ENCODE data around the gene GABRG3. TPM values are rescaled to one million over a fixed set of nuclear protein-coding genes. Genes with fewer than 3 reads are reported as not detected.

Gene GABRG3
- polyA plus RNA-seq, 1 donor (not counting 4 experiments of a cell fraction or from before 2014, with no cell fraction given): not detected

- Histone ChIP-seq H4K20me1 (ENCODE audit: control insufficient read depth, extremely low read depth, insufficient read depth, low read length) (no peaks in the 10 kb centered on the region), H3K4me1 (ENCODE audit: control insufficient read depth, extremely low read depth, insufficient read depth, low read length) (no peaks in the 10 kb centered on the region), H3K27me3 (ENCODE audit: control insufficient read depth, extremely low read depth, insufficient read depth, low read length) (no peaks in the 10 kb centered on the region), H3K36me3 (ENCODE audit: control insufficient read depth in 2 of 2, extremely low read depth in 1 of 2, insufficient read depth in 2 of 2, low read length in 2 of 2) (no peaks in the 10 kb centered on the region), H3K9me1 (ENCODE audit: control insufficient read depth, extremely low read depth, insufficient read depth, low read length) (no peaks in the 10 kb centered on the region), H3K4me3 (ENCODE audit: control insufficient read depth in 2 of 3, extremely low read depth in 1 of 3, insufficient read depth in 2 of 3, low read depth in 1 of 3, low read length in 3 of 3) (no peak overlapping the region), H3K27ac (ENCODE audit: control insufficient read depth, insufficient read depth, low read length) (no peak overlapping the region), H2AFZ (ENCODE audit: control insufficient read depth, low read length) (no peak overlapping the region), H3K9me3 (ENCODE audit: control insufficient read depth, low read depth, low read length) (peaks cover 4% of the 10 kb centered on the region), H3K9ac (ENCODE audit: control insufficient read depth, extremely low read depth, insufficient read depth, low read length) (no peak overlapping the region), H3K79me2 (ENCODE audit: control insufficient read depth, insufficient read depth, low read length) (no peaks in the 10 kb centered on the region), H3K4me2 (ENCODE audit: control insufficient read depth, extremely low read depth, insufficient read depth, low read depth, low read length) (no peak overlapping the region)
- DNase-seq (ENCODE audit: low read depth, low spot score) (no peak), FAIRE-seq (no peak)
- dilution Hi-C loops (cut with MboI; ENCODE audit: extremely low pct_ligation_motif_present, low sequenced_read_pairs): no loop called here
- TF ChIP-seq EZH2 (IDR thresholded peaks at IDR 0.05; ENCODE audit: low read length) (no peak), CTCF (optimal IDR thresholded peaks at IDR 0.05 in 1 of 3, IDR thresholded peaks at IDR 0.05 in 1 of 3, conservative IDR thresholded peaks at IDR 0.05 in 1 of 3; ENCODE audit: extremely low read depth in 1 of 3, insufficient read depth in 2 of 3, low read length in 3 of 3) (no peak)
Observed at GRCh38 chr15:26937134-26937533, 33.8 kb upstream of the GABRG3 start.

GRCh38 chr15:26939398-26939797 lies 31.6 kb upstream of the GABRG3 start:
- no peak for TF ChIP-seq CTCF (optimal IDR thresholded peaks at IDR 0.05 in 1 of 3, IDR thresholded peaks at IDR 0.05 in 1 of 3, conservative IDR thresholded peaks at IDR 0.05 in 1 of 3; ENCODE audit: extremely low read depth in 1 of 3, insufficient read depth in 2 of 3, low read length in 3 of 3)
- TF ChIP-seq EZH2 (IDR thresholded peaks at IDR 0.05; ENCODE audit: low read length): no peak
- dilution Hi-C loops (cut with MboI; ENCODE audit: extremely low pct_ligation_motif_present, low sequenced_read_pairs): no loop called here

More at GRCh38 chr15:26939398-26939797, 31.6 kb upstream of the GABRG3 start:
- H3K4me3 ChIP-seq (ENCODE audit: control insufficient read depth in 2 of 3, extremely low read depth in 1 of 3, insufficient read depth in 2 of 3, low read depth in 1 of 3, low read length in 3 of 3): no peak overlapping the region
- H3K27ac ChIP-seq (ENCODE audit: control insufficient read depth, insufficient read depth, low read length): no peak overlapping the region
- no peak for DNase-seq (ENCODE audit: low read depth, low spot score)
- FAIRE-seq: no peak
- no peaks in the 10 kb centered on the region for H3K79me2 ChIP-seq (ENCODE audit: control insufficient read depth, insufficient read depth, low read length)
- H3K4me1 ChIP-seq (ENCODE audit: control insufficient read depth, extremely low read depth, insufficient read depth, low read length): no peaks in the 10 kb centered on the region
- no peaks in the 10 kb centered on the region for H3K9me1 ChIP-seq (ENCODE audit: control insufficient read depth, extremely low read depth, insufficient read depth, low read length)
- no peaks in the 10 kb centered on the region for H3K27me3 ChIP-seq (ENCODE audit: control insufficient read depth, extremely low read depth, insufficient read depth, low read length)
- no peak overlapping the region for H2AFZ ChIP-seq (ENCODE audit: control insufficient read depth, low read length)
- H3K9me3 ChIP-seq (ENCODE audit: control insufficient read depth, low read depth, low read length): peaks cover 4% of the 10 kb centered on the region
- H3K4me2 ChIP-seq (ENCODE audit: control insufficient read depth, extremely low read depth, insufficient read depth, low read depth, low read length): no peak overlapping the region
- H4K20me1 ChIP-seq (ENCODE audit: control insufficient read depth, extremely low read depth, insufficient read depth, low read length): no peaks in the 10 kb centered on the region
- H3K36me3 ChIP-seq (ENCODE audit: control insufficient read depth in 2 of 2, extremely low read depth in 1 of 2, insufficient read depth in 2 of 2, low read length in 2 of 2): no peaks in the 10 kb centered on the region
- H3K9ac ChIP-seq (ENCODE audit: control insufficient read depth, extremely low read depth, insufficient read depth, low read length): no peak overlapping the region
